ENCODE measurements around the gene SENP2.

GRCh38 chr3:185661772-185662171, 75.7 kb downstream of the SENP2 start:
- TF ChIP-seq BATF2 (CRISPR knock-in tag; IDR thresholded peaks at IDR 0.05) (no peak), ZNF24 (IDR thresholded peaks at IDR 0.05) (no peak)

All from HepG2 (cell line).